Osteoblast (primary cell): Measurements from ENCODE around the gene ZFP90. TPM values are rescaled to one million over a fixed set of nuclear protein-coding genes. Genes with fewer than 3 reads are reported as not detected.
A peak's percentile ranks its signal among the peaks of the same experiment; 100 is the strongest.

Experiments used
- DNase-seq: peaks from one replicate; pipeline ENCODE4 v3.0.0; 2011; ENCODE audit warnings: low spot score, mixed read lengths; ENCODE audit not compliant: insufficient read length; ENCODE audit errors: missing footprints
- H2AFZ ChIP-seq: 2 replicates; pipeline ENCODE4 v1.6.0; 2011; ENCODE audit warnings: mild to moderate bottlenecking, low read length
- H3K27ac ChIP-seq: 2 replicates; pipeline ENCODE4 v1.5.1; 2011; ENCODE audit warnings: mild to moderate bottlenecking, low read depth, low read length, moderate library complexity
- H3K27me3 ChIP-seq: 2 replicates; pipeline ENCODE4 v1.6.0; 2012; ENCODE audit warnings: mild to moderate bottlenecking, control low read depth, inconsistent platforms, low read length, moderate library complexity; ENCODE audit not compliant: insufficient read depth
- H3K36me3 ChIP-seq: 2 replicates; pipeline ENCODE4 v1.5.1; 2011; ENCODE audit warnings: mild to moderate bottlenecking, low read length, control low read depth, moderate library complexity; ENCODE audit not compliant: insufficient read depth
- H3K4me1 ChIP-seq: 2 replicates; pipeline ENCODE4 v1.5.1; 2011; ENCODE audit warnings: mild to moderate bottlenecking, low read length, control low read depth, moderate library complexity; ENCODE audit not compliant: insufficient read depth
- H3K4me2 ChIP-seq: 2 replicates; pipeline ENCODE4 v1.6.0; 2011; ENCODE audit warnings: mild to moderate bottlenecking, low read length; ENCODE audit not compliant: insufficient read depth
- H3K4me3 ChIP-seq: fragments of 200-600 bp; sonication (generic); 3 replicates; pipeline ENCODE4 v1.5.1; 2012; ENCODE audit warnings: mild to moderate bottlenecking, low read length, inconsistent platforms; ENCODE audit not compliant: insufficient read depth
- H3K79me2 ChIP-seq: 2 replicates; pipeline ENCODE4 v1.6.0; 2012; ENCODE audit warnings: mild to moderate bottlenecking, low read length, control low read depth, inconsistent platforms; ENCODE audit not compliant: insufficient read depth
- H3K9me3 ChIP-seq: 2 replicates; pipeline ENCODE4 v1.5.1; 2011; ENCODE audit warnings: low read depth, low read length, control low read depth
- H4K20me1 ChIP-seq: 2 replicates; pipeline ENCODE4 v1.6.0; 2012; ENCODE audit warnings: mild to moderate bottlenecking, low read length, control low read depth; ENCODE audit not compliant: insufficient read depth
- CTCF ChIP-seq: IDR thresholded peaks from 2 replicates; pipeline ENCODE4 v1.5.1; 2011; ENCODE audit warnings: mild to moderate bottlenecking, low read depth, low read length, moderate library complexity; ENCODE audit errors: extremely low read depth
- total RNA-seq: library from RNA; depleted of rRNA; stranded (reverse); fragments of >200 nt; gene quantifications from 2 replicates; pipeline ENCODE4 v1.2.3, GENCODE V29; 2012

ZFP90 gene
- total RNA-seq, 1 donor: 41.3 TPM

GRCh38 chr16:68528686-68529379 is 10.3 kb upstream of the ZFP90 start:
- Histone ChIP-seq H3K27ac (no peak overlapping the region), H2AFZ (peak overlapping the region; percentile 91), H4K20me1 (no peaks in the 10 kb centered on the region), H3K36me3 (no peaks in the 10 kb centered on the region), H3K9me3 (no peaks in the 10 kb centered on the region), H3K79me2 (peaks cover 2% of the 10 kb centered on the region), H3K4me1 (peaks cover 18% of the 10 kb centered on the region), H3K27me3 (no peaks in the 10 kb centered on the region), H3K4me3 (peak overlapping the region; percentile 55), H3K4me2 (peak overlapping the region; percentile 89)
- DNase-seq: peak; percentile 99
- TF ChIP-seq CTCF: peak; percentile 96

- no peak for TF ChIP-seq CTCF
- no peaks in the 10 kb centered on the region for H3K27me3 ChIP-seq
These were observed 9.5 kb upstream of the ZFP90 start for GRCh38 chr16:68529608-68529930.

GRCh38 chr16:68529931-68530701 is 9.0 kb upstream of the ZFP90 start:
- peak; percentile 100 for DNase-seq
- no peak for TF ChIP-seq CTCF
- H3K4me3 ChIP-seq: peak overlapping the region; percentile 86
- no peak overlapping the region for H3K27ac ChIP-seq
- H3K27me3 ChIP-seq: no peaks in the 10 kb centered on the region
- H4K20me1 ChIP-seq: no peaks in the 10 kb centered on the region
- peaks cover 2% of the 10 kb centered on the region for H3K79me2 ChIP-seq
- H2AFZ ChIP-seq: peak overlapping the region; percentile 99
- peak overlapping the region; percentile 89 for H3K4me2 ChIP-seq
- no peaks in the 10 kb centered on the region for H3K9me3 ChIP-seq
- no peaks in the 10 kb centered on the region for H3K36me3 ChIP-seq
- peaks cover 18% of the 10 kb centered on the region for H3K4me1 ChIP-seq

More at GRCh38 chr16:68529608-68529930, 9.5 kb upstream of the ZFP90 start:
- Histone ChIP-seq H3K4me3 (peak overlapping the region; percentile 86), H3K9me3 (no peaks in the 10 kb centered on the region), H3K4me1 (peaks cover 18% of the 10 kb centered on the region), H3K27ac (no peak overlapping the region), H4K20me1 (no peaks in the 10 kb centered on the region), H3K36me3 (no peaks in the 10 kb centered on the region), H3K4me2 (peak overlapping the region; percentile 89), H2AFZ (peak overlapping the region; percentile 99), H3K79me2 (peaks cover 2% of the 10 kb centered on the region)
- no peak for DNase-seq

GRCh38 chr16:68533937-68534336 is 5.2 kb upstream of the ZFP90 start:
- Histone ChIP-seq H3K4me2 (no peak overlapping the region), H3K27me3 (no peaks in the 10 kb centered on the region), H3K4me1 (peaks cover 16% of the 10 kb centered on the region), H3K79me2 (peaks cover 2% of the 10 kb centered on the region), H4K20me1 (no peaks in the 10 kb centered on the region), H3K4me3 (no peak overlapping the region), H3K27ac (no peak overlapping the region), H2AFZ (no peak overlapping the region), H3K9me3 (no peaks in the 10 kb centered on the region), H3K36me3 (no peaks in the 10 kb centered on the region)
- no peak for DNase-seq
- no peak for TF ChIP-seq CTCF
